ENCODE results near the gene SLC9A7. TPM values are rescaled to one million over a fixed set of nuclear protein-coding genes. Genes with fewer than 3 reads are reported as not detected.

The SLC9A7 gene
- total and polyA plus RNA-seq, 2 donors (not counting 3 experiments of a cell fraction or from before 2014, with no cell fraction given), result 4.6 to 7.5 TPM

DNA sequence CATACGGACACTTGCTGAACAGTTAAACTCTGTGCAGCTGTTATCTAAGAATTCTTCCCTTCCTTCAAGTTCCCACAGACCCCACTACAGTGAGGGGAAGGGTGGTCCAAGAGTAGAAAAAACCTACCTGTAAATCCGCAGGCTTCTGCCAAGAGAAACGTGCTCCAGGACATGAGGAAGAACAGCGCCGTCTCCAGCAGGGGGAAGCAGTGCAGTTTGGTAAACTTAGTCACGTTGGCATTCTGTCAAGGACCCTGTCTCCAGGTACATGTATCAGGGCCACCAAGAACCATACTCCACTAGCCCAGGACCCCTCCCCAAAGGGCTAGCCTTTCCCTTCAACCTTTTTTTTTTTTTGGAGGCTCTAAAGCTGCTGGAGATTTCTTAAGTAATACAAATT lies 105.4 kb downstream of the SLC9A7 start:
- no peaks in the 10 kb centered on the region for H3K9me1 ChIP-seq (replicated peaks; ENCODE audit: control insufficient read depth, extremely low read depth, insufficient read depth, low read length)
- H3K9me3 ChIP-seq (replicated peaks; ENCODE audit: control insufficient read depth, insufficient read depth, low read length), result no peaks in the 10 kb centered on the region
- intact Hi-C loops (cut with micrococcal nuclease) (loop anchor here (1.0 kb wide), 2 partner anchors 33 to 143 kb away; no protein-coding TSS in a partner anchor), dilution Hi-C loops (cut with MboI; ENCODE audit: extremely low pct_ligation_motif_present, low sequenced_read_pairs) (no loop called here)
- POLR2A ChIA-PET, result no interaction called here
- H3K4me1 ChIP-seq (ENCODE audit: control insufficient read depth, extremely low read depth, insufficient read depth, low read length), result peaks cover 12% of the 10 kb centered on the region
- FAIRE-seq (peak; percentile 81), DNase-seq (ENCODE audit: low read depth, low spot score) (peak; percentile 40)
- no peak for TF ChIP-seq EZH2 (IDR thresholded peaks at IDR 0.05; ENCODE audit: borderline replicate concordance, low read depth, low read length, severe bottlenecking)
- TF ChIP-seq, protein P1, sequence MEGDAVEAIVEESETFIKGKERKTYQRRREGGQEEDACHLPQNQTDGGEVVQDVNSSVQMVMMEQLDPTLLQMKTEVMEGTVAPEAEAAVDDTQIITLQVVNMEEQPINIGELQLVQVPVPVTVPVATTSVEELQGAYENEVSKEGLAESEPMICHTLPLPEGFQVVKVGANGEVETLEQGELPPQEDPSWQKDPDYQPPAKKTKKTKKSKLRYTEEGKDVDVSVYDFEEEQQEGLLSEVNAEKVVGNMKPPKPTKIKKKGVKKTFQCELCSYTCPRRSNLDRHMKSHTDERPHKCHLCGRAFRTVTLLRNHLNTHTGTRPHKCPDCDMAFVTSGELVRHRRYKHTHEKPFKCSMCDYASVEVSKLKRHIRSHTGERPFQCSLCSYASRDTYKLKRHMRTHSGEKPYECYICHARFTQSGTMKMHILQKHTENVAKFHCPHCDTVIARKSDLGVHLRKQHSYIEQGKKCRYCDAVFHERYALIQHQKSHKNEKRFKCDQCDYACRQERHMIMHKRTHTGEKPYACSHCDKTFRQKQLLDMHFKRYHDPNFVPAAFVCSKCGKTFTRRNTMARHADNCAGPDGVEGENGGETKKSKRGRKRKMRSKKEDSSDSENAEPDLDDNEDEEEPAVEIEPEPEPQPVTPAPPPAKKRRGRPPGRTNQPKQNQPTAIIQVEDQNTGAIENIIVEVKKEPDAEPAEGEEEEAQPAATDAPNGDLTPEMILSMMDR (IDR thresholded peaks at IDR 0.05; ENCODE audit: extremely low read depth in 1 of 2, insufficient read depth in 1 of 2, low read depth in 1 of 2, low read length in 2 of 2), result peak; percentile 24 to 40
- no peak overlapping the region for H3K27ac ChIP-seq (ENCODE audit: insufficient read depth, low read depth, low read length)
- BruUV-seq (replicated peaks), result no TSS peak
- H3K36me3 ChIP-seq (ENCODE audit: control insufficient read depth in 2 of 2, extremely low read depth in 1 of 2, insufficient read depth in 2 of 2, low read length in 2 of 2), result no peaks in the 10 kb centered on the region
- H3K4me3 ChIP-seq (replicated peaks in 1 of 3; ENCODE audit: insufficient read depth in 1 of 3, low read depth in 1 of 3, low read length in 3 of 3), result no peak overlapping the region
- no peak overlapping the region for H3K9ac ChIP-seq (replicated peaks; ENCODE audit: extremely low read depth, insufficient read depth, low read length)
- H3K4me2 ChIP-seq (ENCODE audit: insufficient read depth, low read length), result no peak overlapping the region
- H4K20me1 ChIP-seq (replicated peaks; ENCODE audit: control insufficient read depth, extremely low read depth, insufficient read depth, low read length), result no peaks in the 10 kb centered on the region
- no peak overlapping the region for H2AFZ ChIP-seq (ENCODE audit: low read depth, low read length)
- no peaks in the 10 kb centered on the region for H3K79me2 ChIP-seq (ENCODE audit: control insufficient read depth, insufficient read depth, low read length)
- CTCF ChIA-PET, result interaction anchor here (0.6 to 1.9 kb wide), 11 partner anchors 8 to 440 kb away, joined by 3 to 9 read pairs (median 3); partner anchors contain the start of gene SLC9A7
- no peaks in the 10 kb centered on the region for H3K27me3 ChIP-seq (ENCODE audit: control insufficient read depth in 2 of 2, insufficient read depth in 2 of 2, low read length in 2 of 2)

DNA sequence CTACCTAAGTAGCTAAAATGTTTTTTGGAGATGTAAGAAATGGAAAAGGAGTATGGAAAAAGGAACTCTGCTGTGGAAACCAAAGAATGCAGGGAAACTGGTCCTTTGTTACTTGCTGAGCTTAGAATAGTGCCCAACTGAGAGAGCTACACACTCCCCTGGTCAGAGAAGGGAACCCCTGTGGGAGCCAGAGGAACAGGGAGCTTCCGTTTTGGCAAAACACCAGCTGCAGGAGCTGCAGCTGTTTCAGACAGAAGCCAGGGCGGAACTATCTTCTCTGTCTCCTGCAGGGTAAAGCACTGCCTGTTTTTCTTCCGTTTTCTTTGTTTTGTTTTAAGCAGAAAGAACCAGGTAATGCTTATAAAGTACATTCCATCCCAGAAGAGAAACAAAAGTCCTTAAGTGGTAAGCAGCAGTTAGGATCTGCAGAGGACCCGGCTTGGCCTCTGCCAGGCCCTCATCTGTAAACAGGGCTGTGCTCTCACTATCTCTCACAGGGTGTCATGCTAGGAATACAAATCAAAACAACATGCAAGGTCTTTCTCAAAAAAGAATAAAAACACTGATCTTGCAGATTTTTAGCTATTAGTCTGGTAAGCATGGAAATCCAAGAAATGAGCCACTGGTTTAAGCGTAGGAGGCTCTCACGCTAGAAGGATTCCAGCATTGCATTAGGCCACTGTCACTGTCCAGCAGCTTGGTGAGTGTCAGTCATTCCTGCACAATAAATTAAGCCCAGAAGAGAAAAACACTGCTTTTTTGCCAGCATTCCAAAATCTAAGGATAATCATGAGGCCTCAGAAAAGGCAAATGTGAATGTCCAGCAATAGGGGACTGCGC lies 109.3 kb downstream of the SLC9A7 start:
- Histone ChIP-seq H3K9me1 (replicated peaks; ENCODE audit: control insufficient read depth, extremely low read depth, insufficient read depth, low read length) (no peaks in the 10 kb centered on the region), H4K20me1 (replicated peaks; ENCODE audit: control insufficient read depth, extremely low read depth, insufficient read depth, low read length) (no peaks in the 10 kb centered on the region), H3K4me3 (replicated peaks in 1 of 3; ENCODE audit: insufficient read depth in 1 of 3, low read depth in 1 of 3, low read length in 3 of 3) (no peak overlapping the region), H3K27me3 (ENCODE audit: control insufficient read depth in 2 of 2, insufficient read depth in 2 of 2, low read length in 2 of 2) (no peaks in the 10 kb centered on the region), H3K9me3 (replicated peaks; ENCODE audit: control insufficient read depth, insufficient read depth, low read length) (no peaks in the 10 kb centered on the region), H3K9ac (replicated peaks; ENCODE audit: extremely low read depth, insufficient read depth, low read length) (peak overlapping the region; percentile 9), H2AFZ (ENCODE audit: low read depth, low read length) (no peak overlapping the region), H3K36me3 (ENCODE audit: control insufficient read depth in 2 of 2, extremely low read depth in 1 of 2, insufficient read depth in 2 of 2, low read length in 2 of 2) (no peaks in the 10 kb centered on the region), H3K4me2 (ENCODE audit: insufficient read depth, low read length) (peak overlapping the region; percentile 36), H3K27ac (ENCODE audit: insufficient read depth, low read depth, low read length) (no peak overlapping the region), H3K79me2 (ENCODE audit: control insufficient read depth, insufficient read depth, low read length) (no peaks in the 10 kb centered on the region), H3K4me1 (ENCODE audit: control insufficient read depth, extremely low read depth, insufficient read depth, low read length) (peaks cover 12% of the 10 kb centered on the region)
- BruUV-seq (replicated peaks), result no TSS peak
- dilution Hi-C loops (cut with MboI; ENCODE audit: extremely low pct_ligation_motif_present, low sequenced_read_pairs) (no loop called here), intact Hi-C loops (cut with micrococcal nuclease) (no loop called here)
- POLR2A ChIA-PET, result no interaction called here
- TF ChIP-seq, protein P1 (IDR thresholded peaks at IDR 0.05; ENCODE audit: extremely low read depth in 1 of 2, insufficient read depth in 1 of 2, low read depth in 1 of 2, low read length in 2 of 2), result no peak
- TF ChIP-seq JUN (IDR thresholded peaks at IDR 0.05; ENCODE audit: borderline replicate concordance, insufficient read depth, insufficient read length, low read depth), result no peak
- TF ChIP-seq POLR2A (IDR thresholded peaks at IDR 0.05; ENCODE audit: low read depth, low read length), result no peak
- TF ChIP-seq, protein P2, sequence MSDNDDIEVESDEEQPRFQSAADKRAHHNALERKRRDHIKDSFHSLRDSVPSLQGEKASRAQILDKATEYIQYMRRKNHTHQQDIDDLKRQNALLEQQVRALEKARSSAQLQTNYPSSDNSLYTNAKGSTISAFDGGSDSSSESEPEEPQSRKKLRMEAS (IDR thresholded peaks at IDR 0.05; ENCODE audit: insufficient read depth, insufficient read length), result no peak
- TF ChIP-seq GATA2 (IDR thresholded peaks at IDR 0.05; ENCODE audit: insufficient read depth, insufficient read length, low read depth, low read length), result no peak
- no peak for TF ChIP-seq POLR2AphosphoS5 (IDR thresholded peaks at IDR 0.05; ENCODE audit: insufficient read depth, low read depth, low read length)
- TF ChIP-seq MYC (IDR thresholded peaks at IDR 0.05; ENCODE audit: low read depth, low read length), result no peak
- TF ChIP-seq FOS (IDR thresholded peaks at IDR 0.05; ENCODE audit: borderline replicate concordance, insufficient read depth, low read length), result no peak
- TF ChIP-seq EZH2 (IDR thresholded peaks at IDR 0.05; ENCODE audit: borderline replicate concordance, low read depth, low read length, severe bottlenecking), result no peak
- CTCF ChIA-PET, result interaction anchor here (0.8 to 3.0 kb wide), 5 partner anchors 33 to 444 kb away, joined by 3 to 10 read pairs (median 3); no protein-coding TSS in a partner anchor
- DNase-seq (ENCODE audit: low read depth, low spot score), result peak; percentile 56
- FAIRE-seq, result peak; percentile 94
